Measurements from ENCODE around the gene RARA.

The RARA gene

GRCh38 chr17:40337351-40337750, 28.4 kb downstream of the RARA start:
- no peak overlapping the region for H3K4me2 ChIP-seq
- no peaks in the 10 kb centered on the region for H3K36me3 ChIP-seq (ENCODE audit: insufficient read depth)
- no peak overlapping the region for H3K27ac ChIP-seq
- H3K4me3 ChIP-seq (IDR thresholded peaks at IDR 0.05; ENCODE audit: insufficient read depth, low read depth, low read length): no peak overlapping the region
- TF ChIP-seq CTCF (conservative IDR thresholded peaks at IDR 0.05; ENCODE audit: low read depth, low read length): no peak
- H3K79me2 ChIP-seq (ENCODE audit: insufficient read depth, low read depth): peaks cover 81% of the 10 kb centered on the region
- H2AFZ ChIP-seq (ENCODE audit: low read depth): no peak overlapping the region
- no peaks in the 10 kb centered on the region for H3K27me3 ChIP-seq (ENCODE audit: insufficient read depth, low read depth)
- H3K4me1 ChIP-seq (ENCODE audit: low read depth, poor library complexity, severe bottlenecking): peaks cover 57% of the 10 kb centered on the region
- no peak overlapping the region for H3K9ac ChIP-seq
- peaks cover 12% of the 10 kb centered on the region; the same call in 1 of the 2 replicates for H4K20me1 ChIP-seq (ENCODE audit: insufficient read depth)

GRCh38 chr17:40338058-40338457, 29.1 kb downstream of the RARA start:
- Histone ChIP-seq H3K4me3 (IDR thresholded peaks at IDR 0.05; ENCODE audit: insufficient read depth, low read depth, low read length) (no peak overlapping the region), H3K27ac (no peak overlapping the region), H3K4me1 (ENCODE audit: low read depth, poor library complexity, severe bottlenecking) (peaks cover 61% of the 10 kb centered on the region), H3K79me2 (ENCODE audit: insufficient read depth, low read depth) (peaks cover 81% of the 10 kb centered on the region), H3K4me2 (no peak overlapping the region), H3K27me3 (ENCODE audit: insufficient read depth, low read depth) (no peaks in the 10 kb centered on the region), H4K20me1 (ENCODE audit: insufficient read depth) (peaks cover 13% of the 10 kb centered on the region; the same call in 1 of the 2 replicates), H3K9ac (no peak overlapping the region), H2AFZ (ENCODE audit: low read depth) (no peak overlapping the region), H3K36me3 (ENCODE audit: insufficient read depth) (no peaks in the 10 kb centered on the region)
- no peak for TF ChIP-seq CTCF (conservative IDR thresholded peaks at IDR 0.05; ENCODE audit: low read depth, low read length)

- TF ChIP-seq CTCF (conservative IDR thresholded peaks at IDR 0.05; ENCODE audit: low read depth, low read length): no peak
- H3K79me2 ChIP-seq (ENCODE audit: insufficient read depth, low read depth): peaks cover 78% of the 10 kb centered on the region
- H3K27me3 ChIP-seq (ENCODE audit: insufficient read depth, low read depth): no peaks in the 10 kb centered on the region
- H3K4me2 ChIP-seq: no peak overlapping the region
- no peak overlapping the region for H3K4me3 ChIP-seq (IDR thresholded peaks at IDR 0.05; ENCODE audit: insufficient read depth, low read depth, low read length)
- peaks cover 52% of the 10 kb centered on the region for H3K4me1 ChIP-seq (ENCODE audit: low read depth, poor library complexity, severe bottlenecking)
- H3K27ac ChIP-seq: no peak overlapping the region
- no peak overlapping the region for H2AFZ ChIP-seq (ENCODE audit: low read depth)
- H3K9ac ChIP-seq: no peak overlapping the region
- H3K36me3 ChIP-seq (ENCODE audit: insufficient read depth): no peaks in the 10 kb centered on the region
- H4K20me1 ChIP-seq (ENCODE audit: insufficient read depth): peaks cover 17% of the 10 kb centered on the region; the same call in 1 of the 2 replicates
These were observed 30.1 kb downstream of the RARA start for GRCh38 chr17:40338941-40339649.

- no peak overlapping the region for H3K9ac ChIP-seq
- no peaks in the 10 kb centered on the region for H3K36me3 ChIP-seq (ENCODE audit: insufficient read depth)
- peaks cover 69% of the 10 kb centered on the region for H3K79me2 ChIP-seq (ENCODE audit: insufficient read depth, low read depth)
- H3K4me2 ChIP-seq: no peak overlapping the region
- no peak overlapping the region for H2AFZ ChIP-seq (ENCODE audit: low read depth)
- H3K27ac ChIP-seq: no peak overlapping the region; the same call in 1 of the 2 replicates
- TF ChIP-seq CTCF (conservative IDR thresholded peaks at IDR 0.05; ENCODE audit: low read depth, low read length): no peak
- H3K27me3 ChIP-seq (ENCODE audit: insufficient read depth, low read depth): no peaks in the 10 kb centered on the region
- H4K20me1 ChIP-seq (ENCODE audit: insufficient read depth): peaks cover 8% of the 10 kb centered on the region; the same call in 1 of the 2 replicates
- H3K4me1 ChIP-seq (ENCODE audit: low read depth, poor library complexity, severe bottlenecking): peaks cover 51% of the 10 kb centered on the region
- H3K4me3 ChIP-seq (IDR thresholded peaks at IDR 0.05; ENCODE audit: insufficient read depth, low read depth, low read length): no peak overlapping the region
These were observed 31.3 kb downstream of the RARA start for GRCh38 chr17:40340327-40340726.

Data from KMS-11 (cell line).